HG02840 (cell line): ENCODE measurements around the gene DAAM1.

Experiments
- ATAC-seq: cut with Tn5 transposase; IDR thresholded peaks from one replicate; pipeline ENCODE4 v1.9.1; 2021; ENCODE audit warnings: mild to moderate bottlenecking, moderate library complexity, moderate number of reproducible peaks; ENCODE audit not compliant: unreplicated experiment, low FRiP score

Gene DAAM1

GRCh38 chr14:59355091-59355490, 166.6 kb downstream of the DAAM1 start:
- no peak for ATAC-seq

GRCh38 chr14:59356312-59356711, 167.8 kb downstream of the DAAM1 start:
- ATAC-seq, result peak; percentile 41

GRCh38 chr14:59356767-59357166, 168.3 kb downstream of the DAAM1 start:
- peak; percentile 89 for ATAC-seq

GRCh38 chr14:59358102-59358501, 169.6 kb downstream of the DAAM1 start:
- no peak for ATAC-seq

GRCh38 chr14:59358784-59359183, 170.3 kb downstream of the DAAM1 start:
- no peak for ATAC-seq

- ATAC-seq, result no peak
These were observed 171.1 kb downstream of the DAAM1 start for GRCh38 chr14:59359431-59360124.

- ATAC-seq, result no peak
These were observed 171.8 kb downstream of the DAAM1 start for GRCh38 chr14:59360233-59360632.

- no peak for ATAC-seq
These were observed 172.7 kb downstream of the DAAM1 start for GRCh38 chr14:59360923-59361794.

GRCh38 chr14:59362513-59362912, 174.0 kb downstream of the DAAM1 start:
- ATAC-seq, result no peak

- ATAC-seq, result no peak
These were observed 175.2 kb downstream of the DAAM1 start for GRCh38 chr14:59363531-59364226.

GRCh38 chr14:59370158-59370742, 181.8 kb downstream of the DAAM1 start:
- ATAC-seq, result no peak

- ATAC-seq, result no peak
These were observed 183.3 kb downstream of the DAAM1 start for GRCh38 chr14:59371771-59372170.

GRCh38 chr14:59374048-59374447, 185.6 kb downstream of the DAAM1 start:
- ATAC-seq, result no peak

GRCh38 chr14:59376686-59377085, 188.2 kb downstream of the DAAM1 start:
- no peak for ATAC-seq

GRCh38 chr14:59377491-59377890, 189.0 kb downstream of the DAAM1 start:
- ATAC-seq, result no peak

- ATAC-seq, result no peak
These were observed 189.6 kb downstream of the DAAM1 start for GRCh38 chr14:59377991-59378601.

GRCh38 chr14:59389936-59390335, 201.5 kb downstream of the DAAM1 start:
- no peak for ATAC-seq

- no peak for ATAC-seq
These were observed 202.9 kb downstream of the DAAM1 start for GRCh38 chr14:59391388-59391787.

- no peak for ATAC-seq
These were observed 205.8 kb downstream of the DAAM1 start for GRCh38 chr14:59394268-59394667.

- no peak for ATAC-seq
These were observed 207.2 kb downstream of the DAAM1 start for GRCh38 chr14:59395672-59396071.
